CD4-positive, alpha-beta T cell (primary cell): Measurements from ENCODE around the gene RBM15. TPM values are rescaled to one million over a fixed set of nuclear protein-coding genes. Genes with fewer than 3 reads are reported as not detected.

ENCODE experiments used
- ATAC-seq: fragments of 200-7000 bp; cut with Tn5 transposase; one replicate; pipeline ENCODE4 v1.10.0; 2022; ENCODE audit warnings: mild to moderate bottlenecking; ENCODE audit not compliant: poor library complexity
- CTCF ChIA-PET: fragments of 350-600 bp; sonication (Branson Sonifier 250); formaldehyde crosslinking; loops from one replicate; lab custom pipeline; 2021; ENCODE audit warnings: antibody characterized with exemption, inconsistent platforms; lab: Charles Lee
- POLR2A ChIA-PET: fragments of 350-600 bp; sonication (Branson Sonifier 250); formaldehyde crosslinking; loops from one replicate; lab custom pipeline; 2021; ENCODE audit warnings: antibody characterized with exemption, inconsistent platforms; lab: Charles Lee
- DNase-seq, 14 experiments: peaks; one replicate each; pipeline ENCODE4 v3.0.0-alpha.2; 2013 to 2020; ENCODE audit warnings: mixed read lengths in 2 of 14
- H3K27ac ChIP-seq, 2 donors: one replicate each; pipeline versions ENCODE4 v1.5.1 to v1.7.0; 2013; ENCODE audit warnings: low read length in 2 of 2, low read depth in 1 of 2, mild to moderate bottlenecking in 1 of 2
- H3K27me3 ChIP-seq, 2 experiments: 1 replicate in 1 of 2; 2 replicates in 1 of 2; pipeline versions ENCODE4 v1.6.1 to v1.7.0; 2013; ENCODE audit warnings: low read length in 2 of 2, control low read depth in 1 of 2, mild to moderate bottlenecking in 1 of 2, moderate library complexity in 1 of 2; ENCODE audit not compliant: insufficient read depth in 2 of 2, control insufficient read depth in 1 of 2
- H3K36me3 ChIP-seq: one replicate; pipeline ENCODE4 v1.6.1; 2013; ENCODE audit warnings: low read length, control low read depth; ENCODE audit not compliant: insufficient read depth
- H3K4me1 ChIP-seq: one replicate; pipeline ENCODE4 v1.6.1; 2013; ENCODE audit warnings: low read length, control low read depth; ENCODE audit not compliant: insufficient read depth
- H3K4me3 ChIP-seq: one replicate; pipeline ENCODE4 v1.5.1; 2013; ENCODE audit warnings: mild to moderate bottlenecking, low read length, moderate library complexity
- H3K9me3 ChIP-seq, 2 experiments: 1 replicate in 1 of 2; 2 replicates in 1 of 2; pipeline versions ENCODE4 v1.6.1 to v1.7.0; 2013; ENCODE audit warnings: low read length in 2 of 2, mild to moderate bottlenecking in 2 of 2, control low read depth in 1 of 2, moderate library complexity in 1 of 2; ENCODE audit not compliant: control insufficient read depth in 1 of 2, insufficient read depth in 1 of 2
- H3K27ac Mint-ChIP-seq: one replicate; pipeline ENCODE4 v1.8.0; 2020; ENCODE audit warnings: mixed read lengths
- H3K27me3 Mint-ChIP-seq: one replicate; pipeline ENCODE4 v1.8.0; 2021; ENCODE audit warnings: mixed read lengths
- H3K36me3 Mint-ChIP-seq: one replicate; pipeline ENCODE4 v1.8.0; 2021; ENCODE audit warnings: low read depth, mixed read lengths
- H3K4me1 Mint-ChIP-seq: one replicate; pipeline ENCODE4 v1.8.0; 2021; ENCODE audit warnings: low read depth, mixed read lengths
- H3K4me3 Mint-ChIP-seq: one replicate; pipeline ENCODE4 v1.8.0; 2020; ENCODE audit warnings: mild to moderate bottlenecking, mixed read lengths
- H3K9me3 Mint-ChIP-seq: one replicate; pipeline ENCODE4 v1.8.0; 2020; ENCODE audit warnings: mixed read lengths
- intact Hi-C, 2 experiments: fragments of 100-400 bp; cut with DNase I in 1 of 2; cut with micrococcal nuclease in 1 of 2; formaldehyde crosslinking; loops; one replicate each; pipeline versions ENCODE4 v1.15.1 to v1.9.0; 2023 to 2025; cut with DNase I, micrococcal nuclease
- total RNA-seq, 174 experiments: library from RNA in 2 of 174; stranded (reverse) in 2 of 174; gene quantifications; one replicate each; pipeline ENCODE4 v1.2.3 and lab custom pipeline; 2021 to 2026
- TF ChIP-seq, protein P1 (sequence below): fragments of 200-600 bp; IDR thresholded peaks from one replicate; pipeline ENCODE4 v1.8.0; 2022; ENCODE audit warnings: antibody characterized with exemption, mild to moderate bottlenecking

RBM15 gene
- total RNA-seq, 2 experiments from 2014 or later = 49.4 to 49.7 TPM

GRCh38 chr1:110344152-110344551 lies 5.0 kb downstream of the RBM15 start:
- Mint-ChIP-seq H3K36me3 (peaks cover 89% of the 10 kb centered on the region), H3K4me3 (peak overlapping the region; percentile 77), H3K27ac (peak overlapping the region; percentile 29), H3K9me3 (no peaks in the 10 kb centered on the region), H3K4me1 (peaks cover 92% of the 10 kb centered on the region), H3K27me3 (no peaks in the 10 kb centered on the region)
- H3K27me3 ChIP-seq = no peaks in the 10 kb centered on the region
- no peaks in the 10 kb centered on the region for H3K9me3 ChIP-seq
- H3K36me3 ChIP-seq = peaks cover 64% of the 10 kb centered on the region
- ATAC-seq (no peak), DNase-seq (no peak)
- CTCF ChIA-PET = no interaction called here
- intact Hi-C loops = loop anchor here in 1 of 2 experiments (10.0 kb wide), 1 partner anchor 621 kb away; the partner anchor contains the start of gene LRIF1
- H3K27ac ChIP-seq = no peak overlapping the region
- TF ChIP-seq, protein P1, sequence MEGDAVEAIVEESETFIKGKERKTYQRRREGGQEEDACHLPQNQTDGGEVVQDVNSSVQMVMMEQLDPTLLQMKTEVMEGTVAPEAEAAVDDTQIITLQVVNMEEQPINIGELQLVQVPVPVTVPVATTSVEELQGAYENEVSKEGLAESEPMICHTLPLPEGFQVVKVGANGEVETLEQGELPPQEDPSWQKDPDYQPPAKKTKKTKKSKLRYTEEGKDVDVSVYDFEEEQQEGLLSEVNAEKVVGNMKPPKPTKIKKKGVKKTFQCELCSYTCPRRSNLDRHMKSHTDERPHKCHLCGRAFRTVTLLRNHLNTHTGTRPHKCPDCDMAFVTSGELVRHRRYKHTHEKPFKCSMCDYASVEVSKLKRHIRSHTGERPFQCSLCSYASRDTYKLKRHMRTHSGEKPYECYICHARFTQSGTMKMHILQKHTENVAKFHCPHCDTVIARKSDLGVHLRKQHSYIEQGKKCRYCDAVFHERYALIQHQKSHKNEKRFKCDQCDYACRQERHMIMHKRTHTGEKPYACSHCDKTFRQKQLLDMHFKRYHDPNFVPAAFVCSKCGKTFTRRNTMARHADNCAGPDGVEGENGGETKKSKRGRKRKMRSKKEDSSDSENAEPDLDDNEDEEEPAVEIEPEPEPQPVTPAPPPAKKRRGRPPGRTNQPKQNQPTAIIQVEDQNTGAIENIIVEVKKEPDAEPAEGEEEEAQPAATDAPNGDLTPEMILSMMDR = no peak
- no peak overlapping the region for H3K4me3 ChIP-seq
- peaks cover 38% of the 10 kb centered on the region for H3K4me1 ChIP-seq
- POLR2A ChIA-PET = no interaction called here

DNA sequence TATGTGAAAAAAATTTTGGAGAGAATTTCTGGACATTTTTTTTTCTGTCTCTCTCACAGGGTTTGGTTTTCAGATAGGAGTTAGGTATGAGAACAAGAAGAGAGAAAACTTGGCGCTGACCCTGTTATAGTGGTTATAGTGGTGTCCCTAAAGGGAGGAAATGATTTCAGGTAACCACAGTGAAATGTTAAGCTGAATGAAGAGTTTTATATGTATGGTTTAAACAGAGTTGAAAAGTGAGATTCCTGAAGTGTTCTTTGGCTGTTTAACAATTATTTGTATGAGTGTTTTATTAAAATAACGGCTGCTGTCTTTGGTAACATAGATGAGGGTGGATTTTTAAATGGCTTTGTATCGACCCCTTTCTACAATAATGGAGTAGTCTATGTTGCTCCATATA lies 6.3 kb downstream of the RBM15 start:
- ChIA-PET CTCF (no interaction called here), POLR2A (interaction anchor here (0.6 kb wide), 1 partner anchor 133 kb away, joined by 3 read pairs; no protein-coding TSS in a partner anchor)
- Mint-ChIP-seq H3K36me3 (peaks cover 82% of the 10 kb centered on the region), H3K4me3 (peak overlapping the region; percentile 54), H3K27me3 (no peaks in the 10 kb centered on the region), H3K27ac (peak overlapping the region; percentile 39), H3K9me3 (no peaks in the 10 kb centered on the region), H3K4me1 (peaks cover 99% of the 10 kb centered on the region)
- Histone ChIP-seq H3K27ac (no peak overlapping the region), H3K4me1 (peaks cover 39% of the 10 kb centered on the region), H3K4me3 (no peak overlapping the region), H3K27me3 (no peaks in the 10 kb centered on the region), H3K9me3 (no peaks in the 10 kb centered on the region), H3K36me3 (peaks cover 62% of the 10 kb centered on the region)
- intact Hi-C loops = loop anchor here in 1 of 2 experiments (10.0 kb wide), 1 partner anchor 619 kb away; the partner anchor contains the start of gene LRIF1
- DNase-seq = peak in 1 of 14 experiments; percentile 9
- ATAC-seq = no peak
- TF ChIP-seq, protein P1 = no peak

- CTCF ChIA-PET = no interaction called here
- peaks cover 75% of the 10 kb centered on the region for H3K36me3 Mint-ChIP-seq
These were observed 7.5 kb downstream of the RBM15 start for GRCh38 chr1:110346690-110347089.

More at GRCh38 chr1:110346690-110347089, 7.5 kb downstream of the RBM15 start:
- H3K4me1 ChIP-seq = peaks cover 31% of the 10 kb centered on the region
- intact Hi-C loops = loop anchor here in 1 of 2 experiments (10.0 kb wide), 1 partner anchor 618 kb away; the partner anchor contains the start of gene LRIF1
- DNase-seq (no peak), ATAC-seq (no peak)
- Mint-ChIP-seq H3K4me3 (peak overlapping the region; percentile 20), H3K4me1 (peaks cover 99% of the 10 kb centered on the region), H3K27me3 (no peaks in the 10 kb centered on the region), H3K27ac (peak overlapping the region; percentile 27), H3K9me3 (no peaks in the 10 kb centered on the region)
- no peaks in the 10 kb centered on the region for H3K9me3 ChIP-seq
- peaks cover 50% of the 10 kb centered on the region for H3K36me3 ChIP-seq
- POLR2A ChIA-PET = interaction anchor here (0.6 to 0.8 kb wide), 2 partner anchors 8 to 273 kb away, joined by 3 to 4 read pairs; no protein-coding TSS in a partner anchor
- TF ChIP-seq, protein P1 = no peak
- no peaks in the 10 kb centered on the region for H3K27me3 ChIP-seq
- no peak overlapping the region for H3K27ac ChIP-seq
- no peak overlapping the region for H3K4me3 ChIP-seq
